HL-60 (cell line): ENCODE results near the gene SOAT2.
A peak's percentile ranks its signal among the peaks of the same experiment; 100 is the strongest.

Source experiments
- DNase-seq, 2 experiments: peaks; one replicate each; pipeline ENCODE4 v3.0.0-alpha.2; 2010 to 2020; ENCODE audit warnings: low read depth in 1 of 2, low spot score in 1 of 2
- H3K27ac ChIP-seq: fragments of 250-450 bp; sonication (Bioruptor Pico); replicated peaks from 2 replicates; pipeline ENCODE4 v1.5.1; 2020; ENCODE audit warnings: mild to moderate bottlenecking, moderate library complexity
- H3K27me3 ChIP-seq: fragments of 250-450 bp; sonication (Bioruptor Pico); 2 replicates; pipeline ENCODE4 v1.5.1; 2021; ENCODE audit warnings: mild to moderate bottlenecking, moderate library complexity; ENCODE audit not compliant: insufficient read depth, poor library complexity, severe bottlenecking
- H3K4me3 ChIP-seq: replicated peaks from 2 replicates; pipeline ENCODE4 v1.5.1; 2011; ENCODE audit warnings: mild to moderate bottlenecking, control low read depth, low read length; ENCODE audit not compliant: insufficient read depth
- GABPA ChIP-seq: IDR thresholded peaks from 2 replicates; pipeline ENCODE4 v1.6.1; 2012; ENCODE audit warnings: low read depth
- POLR2AphosphoS5 ChIP-seq: IDR thresholded peaks from 2 replicates; pipeline ENCODE4 v1.6.1; 2012; ENCODE audit warnings: low read depth
- REST ChIP-seq: IDR thresholded peaks from 2 replicates; pipeline ENCODE4 v1.6.1; 2012; ENCODE audit warnings: low read depth; ENCODE audit not compliant: insufficient replicate concordance
- SPI1 ChIP-seq: IDR thresholded peaks from 2 replicates; pipeline ENCODE4 v1.6.1; 2012; ENCODE audit warnings: low read depth, mild to moderate bottlenecking, borderline replicate concordance
- TF ChIP-seq, protein P1 (sequence below): IDR thresholded peaks from one replicate; pipeline ENCODE4 v1.5.1; 2011; ENCODE audit warnings: low read length, control low read depth, inconsistent platforms; ENCODE audit not compliant: insufficient read depth

Gene SOAT2

DNA sequence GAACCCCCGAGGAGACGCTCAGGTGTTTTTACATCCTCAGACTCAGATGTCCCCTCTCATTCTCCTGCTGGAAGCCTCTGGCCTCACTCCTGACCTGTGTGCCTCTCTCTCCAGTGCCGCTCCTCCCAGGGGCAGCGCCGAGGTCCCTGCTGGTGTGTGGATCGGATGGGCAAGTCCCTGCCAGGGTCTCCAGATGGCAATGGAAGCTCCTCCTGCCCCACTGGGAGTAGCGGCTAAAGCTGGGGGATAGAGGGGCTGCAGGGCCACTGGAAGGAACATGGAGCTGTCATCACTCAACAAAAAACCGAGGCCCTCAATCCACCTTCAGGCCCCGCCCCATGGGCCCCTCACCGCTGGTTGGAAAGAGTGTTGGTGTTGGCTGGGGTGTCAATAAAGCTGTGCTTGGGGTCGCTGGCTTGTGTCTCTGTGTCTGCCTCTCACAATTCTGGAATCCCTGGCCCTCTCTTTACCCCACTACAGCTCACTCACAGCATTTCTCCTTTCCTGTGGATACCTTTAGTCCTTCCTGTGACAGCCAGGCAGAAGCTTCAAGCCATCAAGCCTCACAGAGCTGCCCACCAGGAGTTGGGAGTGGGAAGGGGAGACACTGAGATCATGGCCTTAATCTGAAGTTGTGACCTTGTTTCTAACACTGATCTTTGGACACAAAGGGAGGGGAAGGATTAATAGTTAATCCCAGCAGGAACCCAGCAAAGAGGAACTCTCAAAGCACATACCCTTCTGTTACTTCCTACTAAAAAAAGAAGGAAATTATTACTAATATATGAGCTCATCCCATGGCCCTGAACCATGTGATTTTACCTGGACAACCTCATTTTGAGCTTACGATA lies 1.1 kb upstream of the SOAT2 start:
- H3K4me3 ChIP-seq, result no peak overlapping the region
- H3K27ac ChIP-seq, result peak overlapping the region; percentile 49
- no peak for DNase-seq
- TF ChIP-seq SPI1 (peak; percentile 75; the same call in 1 of the 2 replicates), POLR2AphosphoS5 (no peak)
- no peaks in the 10 kb centered on the region for H3K27me3 ChIP-seq

DNA sequence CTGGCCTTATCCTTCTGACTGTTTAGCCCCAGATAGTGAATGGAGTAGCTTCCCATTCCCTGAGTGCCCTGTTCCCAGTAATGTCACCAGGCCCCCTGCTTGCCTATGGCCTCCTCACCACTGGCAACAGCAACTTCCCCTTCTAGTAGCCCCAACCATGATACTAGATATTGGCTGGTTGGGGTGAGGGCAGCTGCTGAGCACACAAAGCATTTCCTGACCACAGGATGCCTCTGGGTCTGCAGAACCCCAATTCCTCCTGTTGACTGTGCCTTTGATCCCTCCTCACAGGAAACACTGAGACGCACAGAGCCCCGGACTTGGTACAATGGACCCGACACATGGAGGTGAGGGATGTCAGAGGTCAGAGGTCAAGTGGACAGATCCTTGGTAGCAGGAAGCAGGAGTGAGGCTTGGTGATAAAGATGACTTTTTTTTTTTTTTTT lies 597 bp downstream of the SOAT2 start:
- Histone ChIP-seq H3K27ac (peak overlapping the region; percentile 49), H3K4me3 (no peak overlapping the region), H3K27me3 (no peaks in the 10 kb centered on the region)
- TF ChIP-seq GABPA, result no peak
- peak; percentile 62; the same call in 1 of the 2 replicates for TF ChIP-seq SPI1
- TF ChIP-seq POLR2AphosphoS5, result peak; percentile 79
- peak; percentile 76 to 91 for DNase-seq

DNA sequence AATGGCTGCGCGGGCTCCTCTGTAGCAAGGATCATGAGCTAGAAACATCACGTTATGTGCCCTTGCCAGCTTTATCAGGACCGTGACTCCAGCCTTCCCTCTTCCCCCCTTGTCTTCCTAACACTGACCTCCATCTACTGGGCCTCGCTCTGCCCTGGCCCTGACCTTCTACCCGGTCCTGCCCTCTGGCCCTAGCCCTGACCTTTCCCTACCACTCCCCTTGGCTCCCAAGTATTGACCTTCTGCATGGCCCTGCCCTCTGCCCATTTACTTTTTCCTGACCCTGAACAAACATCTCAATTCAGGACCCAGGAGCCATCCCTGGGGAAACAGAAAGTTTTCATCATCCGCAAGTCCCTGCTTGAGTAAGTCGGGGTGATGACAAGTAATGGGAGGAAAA lies 2.0 kb downstream of the SOAT2 start:
- no peaks in the 10 kb centered on the region for H3K27me3 ChIP-seq
- H3K27ac ChIP-seq, result no peak overlapping the region
- TF ChIP-seq REST (no peak), POLR2AphosphoS5 (no peak), GABPA (no peak), SPI1 (no peak)
- TF ChIP-seq, protein P1, sequence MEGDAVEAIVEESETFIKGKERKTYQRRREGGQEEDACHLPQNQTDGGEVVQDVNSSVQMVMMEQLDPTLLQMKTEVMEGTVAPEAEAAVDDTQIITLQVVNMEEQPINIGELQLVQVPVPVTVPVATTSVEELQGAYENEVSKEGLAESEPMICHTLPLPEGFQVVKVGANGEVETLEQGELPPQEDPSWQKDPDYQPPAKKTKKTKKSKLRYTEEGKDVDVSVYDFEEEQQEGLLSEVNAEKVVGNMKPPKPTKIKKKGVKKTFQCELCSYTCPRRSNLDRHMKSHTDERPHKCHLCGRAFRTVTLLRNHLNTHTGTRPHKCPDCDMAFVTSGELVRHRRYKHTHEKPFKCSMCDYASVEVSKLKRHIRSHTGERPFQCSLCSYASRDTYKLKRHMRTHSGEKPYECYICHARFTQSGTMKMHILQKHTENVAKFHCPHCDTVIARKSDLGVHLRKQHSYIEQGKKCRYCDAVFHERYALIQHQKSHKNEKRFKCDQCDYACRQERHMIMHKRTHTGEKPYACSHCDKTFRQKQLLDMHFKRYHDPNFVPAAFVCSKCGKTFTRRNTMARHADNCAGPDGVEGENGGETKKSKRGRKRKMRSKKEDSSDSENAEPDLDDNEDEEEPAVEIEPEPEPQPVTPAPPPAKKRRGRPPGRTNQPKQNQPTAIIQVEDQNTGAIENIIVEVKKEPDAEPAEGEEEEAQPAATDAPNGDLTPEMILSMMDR, result no peak
- no peak for DNase-seq
- no peak overlapping the region for H3K4me3 ChIP-seq

GRCh38 chr12:53105712-53106439 lies 2.6 kb downstream of the SOAT2 start:
- DNase-seq, result no peak
- Histone ChIP-seq H3K4me3 (no peak overlapping the region), H3K27ac (no peak overlapping the region), H3K27me3 (no peaks in the 10 kb centered on the region)
- TF ChIP-seq SPI1 (no peak), REST (no peak), POLR2AphosphoS5 (no peak), GABPA (no peak)
- TF ChIP-seq, protein P1, result no peak
